HEK293T (cell line): Measurements from ENCODE around the gene CLPSL1.

ENCODE experiments used
- CTCF ChIA-PET: fragments of 350-600 bp; formaldehyde crosslinking; extraction: SDS; loops from one replicate; lab custom pipeline; 2021; ENCODE audit warnings: antibody characterized with exemption, inconsistent platforms; lab: Yijun Ruan, JAX
- POLR2A ChIA-PET: fragments of 350-600 bp; formaldehyde crosslinking; extraction: SDS; loops from one replicate; lab custom pipeline; 2020; ENCODE audit warnings: antibody characterized with exemption, inconsistent platforms; lab: Yijun Ruan, JAX
- DNase-seq: peaks from one replicate; pipeline ENCODE4 v3.0.0; 2012; ENCODE audit warnings: mixed read lengths; ENCODE audit errors: extremely low spot score
- ARNT ChIP-seq: fragments of 450-650 bp; IDR thresholded peaks from 2 replicates; pipeline ENCODE4 v1.6.1; 2017; ENCODE audit warnings: mild to moderate bottlenecking
- BHLHE40 ChIP-seq: fragments of 450-650 bp; IDR thresholded peaks from 2 replicates; pipeline ENCODE4 v1.6.1; 2016; ENCODE audit warnings: mild to moderate bottlenecking, moderate library complexity, borderline replicate concordance
- CTBP1 ChIP-seq: fragments of 450-650 bp; IDR thresholded peaks from 2 replicates; pipeline ENCODE4 v1.6.1; 2016; ENCODE audit warnings: borderline replicate concordance
- ELF4 ChIP-seq: fragments of 450-650 bp; IDR thresholded peaks from 2 replicates; pipeline ENCODE4 v1.6.1; 2017; ENCODE audit warnings: antibody characterized with exemption
- FOXA1 ChIP-seq: fragments of 450-650 bp; IDR thresholded peaks from 2 replicates; pipeline ENCODE4 v1.6.1; 2016; ENCODE audit warnings: mild to moderate bottlenecking
- FOXK2 ChIP-seq: fragments of 450-650 bp; IDR thresholded peaks from 2 replicates; pipeline ENCODE4 v1.6.1; 2016; ENCODE audit warnings: mild to moderate bottlenecking
- FOXM1 ChIP-seq: fragments of 450-650 bp; IDR thresholded peaks from 2 replicates; pipeline ENCODE4 v1.6.1; 2017; ENCODE audit warnings: mild to moderate bottlenecking, borderline replicate concordance
- HDGF ChIP-seq: fragments of 450-650 bp; IDR thresholded peaks from 2 replicates; pipeline ENCODE4 v1.6.1; 2017; ENCODE audit warnings: antibody characterized with exemption, borderline replicate concordance
- L3MBTL2 ChIP-seq: fragments of 450-650 bp; conservative IDR thresholded peaks from 2 replicates; pipeline ENCODE4 v1.6.1; 2016; ENCODE audit warnings: mild to moderate bottlenecking
- LEF1 ChIP-seq: fragments of 450-650 bp; IDR thresholded peaks from 2 replicates; pipeline ENCODE4 v1.6.1; 2017; ENCODE audit warnings: mild to moderate bottlenecking, borderline replicate concordance
- NFRKB ChIP-seq: fragments of 450-650 bp; IDR thresholded peaks from 2 replicates; pipeline ENCODE4 v1.6.1; 2016; ENCODE audit warnings: mild to moderate bottlenecking, moderate library complexity
- SP1 ChIP-seq: fragments of 450-650 bp; IDR thresholded peaks from 2 replicates; pipeline ENCODE4 v1.6.1; 2017
- SUZ12 ChIP-seq: fragments of 450-650 bp; IDR thresholded peaks from 2 replicates; pipeline ENCODE4 v1.6.1; 2016; ENCODE audit warnings: mild to moderate bottlenecking
- TARDBP ChIP-seq: fragments of 450-650 bp; IDR thresholded peaks from 2 replicates; pipeline ENCODE4 v1.6.1; 2016
- ZNF384 ChIP-seq: fragments of 450-650 bp; IDR thresholded peaks from 2 replicates; pipeline ENCODE4 v1.6.1; 2016
- TF ChIP-seq, protein P1 (sequence below): fragments of 450-650 bp; IDR thresholded peaks from 2 replicates; pipeline ENCODE4 v1.6.1; 2016

CLPSL1 gene

DNA sequence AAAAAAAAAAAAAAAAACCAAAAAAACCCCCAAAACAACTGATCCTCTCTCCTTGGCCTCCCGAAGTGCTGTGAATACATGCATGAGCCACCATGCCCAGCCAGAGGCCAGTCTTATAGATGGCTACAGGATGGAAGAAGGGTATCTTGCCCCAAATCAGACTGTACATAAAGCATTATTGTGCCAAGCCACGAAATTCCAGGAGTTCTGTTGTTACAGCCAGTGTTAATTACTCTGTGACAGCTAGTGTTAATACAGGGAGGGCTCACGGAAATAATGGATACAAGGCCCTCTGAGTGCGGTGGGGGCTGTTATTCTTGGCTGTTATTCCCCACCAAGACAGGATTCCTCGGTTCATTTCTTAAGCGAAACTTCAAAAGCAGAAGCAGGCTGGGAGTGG, 5.8 kb upstream of the CLPSL1 start:
- ChIA-PET CTCF (interaction anchor here (0.6 kb wide), 1 partner anchor 136 kb away, joined by 3 read pairs; no protein-coding TSS in a partner anchor), POLR2A (no interaction called here)
- DNase-seq = no peak
- TF ChIP-seq, protein P1, sequence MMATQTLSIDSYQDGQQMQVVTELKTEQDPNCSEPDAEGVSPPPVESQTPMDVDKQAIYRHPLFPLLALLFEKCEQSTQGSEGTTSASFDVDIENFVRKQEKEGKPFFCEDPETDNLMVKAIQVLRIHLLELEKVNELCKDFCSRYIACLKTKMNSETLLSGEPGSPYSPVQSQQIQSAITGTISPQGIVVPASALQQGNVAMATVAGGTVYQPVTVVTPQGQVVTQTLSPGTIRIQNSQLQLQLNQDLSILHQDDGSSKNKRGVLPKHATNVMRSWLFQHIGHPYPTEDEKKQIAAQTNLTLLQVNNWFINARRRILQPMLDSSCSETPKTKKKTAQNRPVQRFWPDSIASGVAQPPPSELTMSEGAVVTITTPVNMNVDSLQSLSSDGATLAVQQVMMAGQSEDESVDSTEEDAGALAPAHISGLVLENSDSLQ = no peak
- TF ChIP-seq BHLHE40 = no peak
- TF ChIP-seq FOXA1 = no peak
- TF ChIP-seq ZNF384 = no peak
- no peak for TF ChIP-seq LEF1
- TF ChIP-seq SP1 = no peak
- TF ChIP-seq ARNT = no peak
- TF ChIP-seq SUZ12 = no peak
- no peak for TF ChIP-seq NFRKB
- TF ChIP-seq FOXM1 = no peak

DNA sequence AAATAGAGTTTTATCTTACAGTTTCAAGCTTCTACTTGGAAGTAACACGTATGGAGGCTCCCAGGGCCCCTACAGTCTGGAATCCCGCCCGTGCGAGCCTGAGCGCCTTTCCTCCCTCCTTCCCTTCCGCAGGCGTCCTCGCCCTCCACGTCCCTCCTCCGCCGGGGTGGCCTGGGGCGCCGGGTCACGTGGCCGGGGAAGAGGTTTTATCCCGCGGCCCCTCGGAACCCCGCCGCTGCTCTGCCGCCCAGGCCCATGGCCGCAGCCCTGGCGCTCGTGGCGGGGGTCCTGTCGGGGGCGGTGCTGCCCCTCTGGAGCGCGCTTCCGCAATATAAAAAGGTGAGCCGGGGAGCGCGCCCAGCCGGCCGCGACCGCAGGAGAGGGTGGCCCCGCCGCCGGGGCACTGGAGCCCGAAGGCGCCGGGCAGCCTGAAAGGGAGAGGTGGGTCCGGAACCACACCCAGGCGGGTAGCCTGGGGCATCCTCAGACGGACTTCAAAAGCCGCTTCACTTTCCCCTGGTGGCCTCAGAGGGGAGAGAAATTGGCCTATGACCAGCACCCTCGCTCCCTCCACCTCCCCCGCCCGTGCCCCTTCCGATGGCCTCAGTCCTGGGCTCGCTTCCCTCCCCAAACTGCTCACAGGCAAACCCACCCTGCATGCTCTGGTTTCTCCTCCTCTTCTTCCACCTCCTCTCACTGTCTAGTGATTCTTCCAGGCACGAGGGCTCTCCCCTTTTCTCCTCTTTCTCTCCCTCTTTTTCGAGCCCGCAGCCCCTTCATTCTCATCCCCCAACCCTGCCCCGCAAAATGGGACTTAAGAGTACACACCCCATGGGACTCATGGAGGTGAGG, 4.2 kb upstream of the CLPSL1 start, which contains the start of gene CLPSL2:
CLPSL2 (plus strand) TSS at position 235 of the 852 bp plus-strand sequence; CDS start at position 256, 21 bp downstream.
- DNase-seq = peak; percentile 59
- POLR2A ChIA-PET = no interaction called here
- CTCF ChIA-PET = no interaction called here
- TF ChIP-seq L3MBTL2 (peak; percentile 81), ARNT (no peak)

DNA sequence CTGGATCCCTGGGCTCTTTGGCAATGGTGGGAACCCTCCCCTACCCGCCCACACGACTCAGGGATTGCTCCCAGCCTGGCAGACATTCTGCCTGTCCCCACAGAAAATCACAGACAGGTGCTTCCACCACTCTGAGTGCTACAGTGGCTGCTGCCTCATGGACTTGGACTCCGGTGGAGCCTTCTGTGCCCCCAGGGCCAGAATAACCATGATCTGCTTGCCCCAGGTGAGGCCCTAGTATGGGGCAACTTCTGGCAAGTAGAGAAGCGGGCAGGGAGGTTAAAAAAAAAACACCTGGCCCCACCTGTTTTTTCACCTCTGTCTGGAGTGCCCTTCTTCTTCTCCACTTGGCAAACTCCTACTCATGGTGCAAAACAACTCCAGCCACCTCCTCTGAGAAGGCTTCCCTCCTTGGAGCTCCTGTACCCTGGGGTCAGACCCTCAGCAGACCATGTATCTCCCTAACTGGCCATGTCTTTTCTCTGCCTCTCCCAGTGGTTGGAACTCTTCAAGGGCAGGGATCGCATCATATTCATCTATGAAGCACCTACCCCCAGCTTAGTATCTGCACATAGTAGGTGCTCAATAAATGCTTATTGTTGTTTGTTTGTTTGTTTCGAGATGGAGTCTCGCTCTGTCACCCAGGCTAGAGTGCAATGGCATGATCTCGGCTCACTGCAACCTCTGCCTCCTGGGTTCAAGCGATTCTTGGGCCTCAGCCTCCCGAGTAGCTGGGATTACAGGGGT, 3.3 kb upstream of the CLPSL1 start:
- TF ChIP-seq HDGF = no peak
- no peak for TF ChIP-seq ELF4
- TF ChIP-seq LEF1 = no peak
- TF ChIP-seq NFRKB = no peak
- TF ChIP-seq, protein P1 = no peak
- no peak for TF ChIP-seq ARNT
- TF ChIP-seq L3MBTL2 = no peak
- TF ChIP-seq FOXA1 = no peak
- TF ChIP-seq CTBP1 = no peak
- TF ChIP-seq SP1 = no peak
- TF ChIP-seq FOXM1 = no peak
- no peak for TF ChIP-seq FOXK2
- POLR2A ChIA-PET = no interaction called here
- CTCF ChIA-PET = no interaction called here

DNA sequence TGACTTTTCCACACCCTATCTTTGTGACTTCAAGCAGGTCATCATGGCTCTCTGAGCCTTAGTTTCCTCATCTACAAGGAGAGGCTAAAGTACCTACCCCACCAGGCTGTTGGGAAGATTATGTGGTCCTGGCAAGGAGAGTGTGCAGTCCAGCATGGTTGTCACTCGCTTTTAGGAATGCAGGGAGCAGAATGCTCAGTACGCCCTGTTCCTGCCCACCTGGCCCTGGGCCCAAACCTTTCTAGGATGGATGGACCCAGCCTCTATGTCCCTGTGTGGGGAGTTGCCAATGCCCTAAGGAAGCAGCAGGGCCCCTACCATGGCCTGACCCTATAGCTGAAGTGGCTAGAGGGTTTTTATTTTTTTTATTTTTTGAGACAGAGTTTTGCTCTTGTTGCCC, 2.4 kb upstream of the CLPSL1 start:
- no peak for DNase-seq
- CTCF ChIA-PET = no interaction called here
- POLR2A ChIA-PET = no interaction called here
- TF ChIP-seq FOXK2 = no peak
- no peak for TF ChIP-seq BHLHE40
- TF ChIP-seq FOXM1 = no peak

More for the DNA sequence above, 3.3 kb upstream of the CLPSL1 start:
- no peak for DNase-seq

DNA sequence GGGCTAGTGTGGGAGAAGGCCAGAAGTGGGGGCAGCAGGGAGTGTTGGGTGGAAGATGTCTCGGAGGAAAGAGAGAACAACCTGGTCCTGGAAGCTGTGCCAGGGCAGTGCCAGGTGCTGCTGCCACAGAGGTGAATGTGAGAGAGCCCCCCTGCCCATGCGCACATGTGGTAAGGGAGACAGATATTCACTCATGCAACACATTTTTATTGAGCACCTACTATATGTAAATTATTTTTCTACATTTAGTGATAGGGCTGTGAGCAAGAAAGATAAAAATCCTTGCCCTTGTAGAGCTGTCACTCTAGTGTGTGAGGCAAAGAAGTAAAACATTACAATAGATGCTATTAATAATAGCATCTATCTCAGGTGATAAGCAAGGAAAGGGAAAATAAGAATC, 471 bp downstream of the CLPSL1 start:
- no peak for DNase-seq
- CTCF ChIA-PET = no interaction called here
- TF ChIP-seq FOXM1 (no peak), SP1 (no peak), LEF1 (no peak), BHLHE40 (no peak), SUZ12 (no peak), FOXA1 (no peak), CTBP1 (no peak), ARNT (no peak), FOXK2 (no peak), L3MBTL2 (no peak), TARDBP (no peak)
- TF ChIP-seq, protein P1 = no peak
- POLR2A ChIA-PET = no interaction called here

DNA sequence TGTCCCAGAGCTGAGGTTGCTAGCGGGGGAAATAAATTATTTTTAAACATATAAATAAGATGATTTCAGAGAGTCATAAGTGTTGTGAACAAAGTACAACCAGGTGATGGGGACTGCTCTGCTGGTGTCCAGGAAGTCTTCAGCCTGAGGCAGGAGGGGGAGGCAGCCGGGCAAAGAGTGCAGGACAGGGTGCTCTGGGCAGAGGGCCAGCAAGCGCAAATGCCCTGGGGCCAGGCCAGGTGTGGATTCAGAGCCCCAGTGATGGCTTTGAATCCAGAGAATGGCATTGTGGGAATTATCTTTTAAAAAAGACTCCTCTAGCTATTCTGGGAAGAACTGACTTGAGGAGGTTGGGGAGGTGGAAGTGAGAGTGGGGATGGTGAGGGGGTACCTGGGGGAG, 1.6 kb downstream of the CLPSL1 start:
- POLR2A ChIA-PET = no interaction called here
- TF ChIP-seq ARNT = no peak
- no peak for TF ChIP-seq FOXK2
- no peak for TF ChIP-seq ZNF384
- TF ChIP-seq TARDBP = no peak
- TF ChIP-seq L3MBTL2 = no peak
- no peak for TF ChIP-seq CTBP1
- TF ChIP-seq ELF4 = no peak
- no peak for TF ChIP-seq NFRKB
- CTCF ChIA-PET = no interaction called here
- DNase-seq = no peak
